Neural cell (in vitro differentiated cells): ENCODE measurements around the gene ANXA6.
A peak's percentile ranks its signal among the peaks of the same experiment; 100 is the strongest.

Experiments used
- EP300 ChIP-seq: fragments of 450-650 bp; conservative IDR thresholded peaks from 2 replicates; pipeline ENCODE4 v1.6.1; 2014; ENCODE audit warnings: antibody characterized with exemption, mild to moderate bottlenecking, moderate library complexity; ENCODE audit not compliant: poor library complexity, severe bottlenecking
- EZH2 ChIP-seq: fragments of 200-600, 300-800 bp; shearing (Covaris generic), sonication (generic); IDR thresholded peaks from 2 replicates; pipeline ENCODE4 v1.6.1; 2014; ENCODE audit warnings: antibody characterized with exemption, low read length, borderline replicate concordance, mild to moderate bottlenecking; ENCODE audit not compliant: insufficient read depth, poor library complexity, severe bottlenecking
- MXI1 ChIP-seq: fragments of 450-650 bp; conservative IDR thresholded peaks from 2 replicates; pipeline ENCODE4 v1.6.1; 2014; ENCODE audit warnings: antibody characterized with exemption, mild to moderate bottlenecking; ENCODE audit not compliant: poor library complexity, severe bottlenecking
- POLR2AphosphoS5 ChIP-seq: IDR thresholded peaks from 2 replicates; pipeline ENCODE4 v1.6.1; 2012
- RAD21 ChIP-seq: fragments of 450-650 bp; conservative IDR thresholded peaks from 2 replicates; pipeline ENCODE4 v1.6.1; 2014; ENCODE audit warnings: antibody characterized with exemption, mild to moderate bottlenecking, moderate library complexity
- REST ChIP-seq: IDR thresholded peaks from 2 replicates; pipeline ENCODE4 v1.6.1; 2012; ENCODE audit warnings: borderline replicate concordance
- SMC3 ChIP-seq: fragments of 450-650 bp; conservative IDR thresholded peaks from 2 replicates; pipeline ENCODE4 v1.6.1; 2014; ENCODE audit warnings: antibody characterized with exemption, mild to moderate bottlenecking, moderate library complexity; ENCODE audit not compliant: poor library complexity
- TAF1 ChIP-seq: IDR thresholded peaks from 2 replicates; pipeline ENCODE4 v1.6.1; 2012; ENCODE audit warnings: low read depth
- TF ChIP-seq, protein P1 (sequence below): fragments of 450-650 bp; IDR thresholded peaks from 2 replicates; pipeline ENCODE4 v1.5.1; 2014; ENCODE audit warnings: antibody characterized with exemption, mild to moderate bottlenecking, moderate library complexity; ENCODE audit not compliant: poor library complexity, severe bottlenecking

- TF ChIP-seq, protein P1, sequence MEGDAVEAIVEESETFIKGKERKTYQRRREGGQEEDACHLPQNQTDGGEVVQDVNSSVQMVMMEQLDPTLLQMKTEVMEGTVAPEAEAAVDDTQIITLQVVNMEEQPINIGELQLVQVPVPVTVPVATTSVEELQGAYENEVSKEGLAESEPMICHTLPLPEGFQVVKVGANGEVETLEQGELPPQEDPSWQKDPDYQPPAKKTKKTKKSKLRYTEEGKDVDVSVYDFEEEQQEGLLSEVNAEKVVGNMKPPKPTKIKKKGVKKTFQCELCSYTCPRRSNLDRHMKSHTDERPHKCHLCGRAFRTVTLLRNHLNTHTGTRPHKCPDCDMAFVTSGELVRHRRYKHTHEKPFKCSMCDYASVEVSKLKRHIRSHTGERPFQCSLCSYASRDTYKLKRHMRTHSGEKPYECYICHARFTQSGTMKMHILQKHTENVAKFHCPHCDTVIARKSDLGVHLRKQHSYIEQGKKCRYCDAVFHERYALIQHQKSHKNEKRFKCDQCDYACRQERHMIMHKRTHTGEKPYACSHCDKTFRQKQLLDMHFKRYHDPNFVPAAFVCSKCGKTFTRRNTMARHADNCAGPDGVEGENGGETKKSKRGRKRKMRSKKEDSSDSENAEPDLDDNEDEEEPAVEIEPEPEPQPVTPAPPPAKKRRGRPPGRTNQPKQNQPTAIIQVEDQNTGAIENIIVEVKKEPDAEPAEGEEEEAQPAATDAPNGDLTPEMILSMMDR, result peak; percentile 87
- no peak for TF ChIP-seq MXI1
- TF ChIP-seq POLR2AphosphoS5, result no peak
- peak; percentile 96 for TF ChIP-seq SMC3
- TF ChIP-seq EP300, result no peak
- no peak for TF ChIP-seq TAF1
- peak; percentile 83 for TF ChIP-seq RAD21
- no peak for TF ChIP-seq REST
- TF ChIP-seq EZH2, result no peak
These were observed 31.4 kb downstream of the ANXA6 start for GRCh38 chr5:151126199-151126645.
